OCI-LY3 (cell line): ENCODE measurements around the gene KDELR3.

Experiments used
- EZH2phosphoT487 ChIP-seq: fragments of 200-600 bp; shearing (Covaris generic); IDR thresholded peaks from 2 replicates; pipeline ENCODE4 v1.6.1; 2018; ENCODE audit warnings: antibody characterized with exemption, mixed run types, low read depth
- TF ChIP-seq, protein P1 (sequence below): fragments of 200-600, 300-600 bp; sonication (generic); IDR thresholded peaks from 2 replicates; pipeline ENCODE4 v1.5.1; 2014; ENCODE audit warnings: antibody characterized with exemption, low read length, low read depth

DNA sequence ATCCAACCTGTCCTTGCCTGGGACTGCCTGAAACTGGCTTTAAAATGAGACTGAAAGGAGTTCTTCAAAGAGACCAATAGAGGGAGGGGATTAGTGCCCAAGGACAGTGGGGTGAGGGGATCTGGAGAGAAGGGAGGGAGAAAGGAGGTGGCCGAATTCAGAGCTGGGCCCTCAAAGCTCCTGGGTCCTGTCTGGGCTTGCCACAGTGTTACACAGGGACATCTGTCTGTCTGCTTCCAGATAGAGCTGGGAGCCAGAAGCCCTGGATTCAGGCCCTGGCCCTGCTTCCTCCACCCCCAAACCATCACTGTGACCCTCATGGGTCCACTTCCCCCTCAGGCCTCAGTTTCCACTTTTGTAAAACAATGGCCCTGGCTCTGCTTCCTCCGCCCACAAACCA, 16.5 kb upstream of the KDELR3 start:
- TF ChIP-seq, protein P1, sequence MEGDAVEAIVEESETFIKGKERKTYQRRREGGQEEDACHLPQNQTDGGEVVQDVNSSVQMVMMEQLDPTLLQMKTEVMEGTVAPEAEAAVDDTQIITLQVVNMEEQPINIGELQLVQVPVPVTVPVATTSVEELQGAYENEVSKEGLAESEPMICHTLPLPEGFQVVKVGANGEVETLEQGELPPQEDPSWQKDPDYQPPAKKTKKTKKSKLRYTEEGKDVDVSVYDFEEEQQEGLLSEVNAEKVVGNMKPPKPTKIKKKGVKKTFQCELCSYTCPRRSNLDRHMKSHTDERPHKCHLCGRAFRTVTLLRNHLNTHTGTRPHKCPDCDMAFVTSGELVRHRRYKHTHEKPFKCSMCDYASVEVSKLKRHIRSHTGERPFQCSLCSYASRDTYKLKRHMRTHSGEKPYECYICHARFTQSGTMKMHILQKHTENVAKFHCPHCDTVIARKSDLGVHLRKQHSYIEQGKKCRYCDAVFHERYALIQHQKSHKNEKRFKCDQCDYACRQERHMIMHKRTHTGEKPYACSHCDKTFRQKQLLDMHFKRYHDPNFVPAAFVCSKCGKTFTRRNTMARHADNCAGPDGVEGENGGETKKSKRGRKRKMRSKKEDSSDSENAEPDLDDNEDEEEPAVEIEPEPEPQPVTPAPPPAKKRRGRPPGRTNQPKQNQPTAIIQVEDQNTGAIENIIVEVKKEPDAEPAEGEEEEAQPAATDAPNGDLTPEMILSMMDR: no peak
- no peak for TF ChIP-seq EZH2phosphoT487
